SIG-M5 treated with dmso at 0.1 percent for 504 hours (cell line): Measurements from ENCODE around the gene POGLUT3.
A peak's percentile ranks its signal among the peaks of the same experiment; 100 is the strongest.

ENCODE experiments used
- DNase-seq: peaks from one replicate; lab custom pipeline; 2025; ENCODE audit not compliant: unreplicated experiment; lab: John Stamatoyannopoulos, UW

Gene POGLUT3, protein sequence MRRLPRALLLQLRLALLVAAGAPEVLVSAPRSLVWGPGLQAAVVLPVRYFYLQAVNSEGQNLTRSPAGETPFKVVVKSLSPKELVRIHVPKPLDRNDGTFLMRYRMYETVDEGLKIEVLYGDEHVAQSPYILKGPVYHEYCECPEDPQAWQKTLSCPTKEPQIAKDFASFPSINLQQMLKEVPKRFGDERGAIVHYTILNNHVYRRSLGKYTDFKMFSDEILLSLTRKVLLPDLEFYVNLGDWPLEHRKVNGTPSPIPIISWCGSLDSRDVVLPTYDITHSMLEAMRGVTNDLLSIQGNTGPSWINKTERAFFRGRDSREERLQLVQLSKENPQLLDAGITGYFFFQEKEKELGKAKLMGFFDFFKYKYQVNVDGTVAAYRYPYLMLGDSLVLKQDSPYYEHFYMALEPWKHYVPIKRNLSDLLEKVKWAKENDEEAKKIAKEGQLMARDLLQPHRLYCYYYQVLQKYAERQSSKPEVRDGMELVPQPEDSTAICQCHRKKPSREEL

DNA sequence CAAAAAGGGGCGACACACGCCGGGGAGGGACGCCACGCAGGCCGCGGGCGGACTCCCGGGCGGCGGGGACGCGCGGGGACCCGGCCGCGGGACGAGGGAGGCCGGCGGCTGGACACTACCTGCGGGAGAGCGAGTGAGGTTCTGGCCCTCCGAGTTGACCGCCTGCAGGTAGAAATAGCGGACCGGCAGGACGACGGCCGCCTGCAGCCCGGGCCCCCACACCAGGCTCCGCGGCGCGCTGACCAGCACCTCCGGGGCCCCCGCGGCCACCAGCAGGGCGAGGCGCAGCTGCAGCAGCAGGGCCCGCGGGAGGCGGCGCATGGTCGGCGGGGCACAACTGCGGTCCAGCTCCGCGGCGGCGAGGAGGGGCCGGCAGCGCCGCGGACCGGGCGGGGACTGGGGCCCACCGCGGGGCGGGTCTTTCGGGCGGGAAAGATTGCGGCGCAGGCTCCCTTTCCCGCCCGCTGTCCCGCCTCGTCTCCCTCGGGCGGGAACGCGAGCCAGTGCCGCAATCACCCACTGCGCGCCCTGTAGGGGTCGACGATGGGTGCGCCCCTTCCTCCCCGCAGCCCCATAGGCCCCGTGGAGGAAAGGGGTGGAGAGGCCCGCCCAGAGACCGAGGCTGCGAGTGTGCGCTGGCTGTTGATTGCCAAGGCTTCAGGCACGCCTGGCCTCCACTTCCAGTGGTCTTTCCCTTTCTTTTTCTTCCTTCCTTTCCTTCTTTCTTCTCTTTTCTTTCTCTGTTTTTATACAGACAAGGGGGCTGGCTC lies at the start of gene POGLUT3:
Gene POGLUT3 (minus strand): TSS at position 339 of the 770 bp plus-strand sequence. CDS start 18 bp downstream, at position 321.
- DNase-seq = peak; percentile 46

DNA sequence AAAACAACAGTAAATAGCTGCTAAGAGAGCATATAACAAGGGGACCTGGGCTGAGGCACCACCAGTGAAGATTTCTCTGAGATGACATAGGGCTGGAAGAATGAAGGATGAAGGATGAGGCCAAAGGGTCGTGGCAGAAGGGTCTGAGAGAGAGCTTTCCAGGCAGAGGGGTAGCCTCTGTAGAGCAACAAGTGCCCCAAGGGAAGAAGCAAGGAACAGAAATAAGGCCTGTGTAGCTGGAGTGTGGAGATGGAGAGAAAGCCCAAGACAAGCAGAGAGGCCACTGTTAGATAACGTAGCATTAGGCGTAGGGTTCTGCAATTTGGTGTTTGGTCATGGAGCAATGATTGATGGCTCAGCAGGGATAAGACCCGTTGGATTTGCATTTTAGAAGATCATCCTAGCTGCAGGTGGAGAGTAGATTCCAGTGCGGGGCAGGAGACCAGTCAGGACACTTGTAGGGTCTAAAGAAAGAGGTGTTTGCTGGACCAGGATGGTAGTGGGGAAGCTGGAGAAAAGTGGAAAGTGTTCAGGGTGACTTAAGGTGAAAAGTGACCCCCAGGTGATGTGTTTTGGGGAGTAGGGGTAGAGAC lies 47.8 kb upstream of the POGLUT3 start:
- no peak for DNase-seq

DNA sequence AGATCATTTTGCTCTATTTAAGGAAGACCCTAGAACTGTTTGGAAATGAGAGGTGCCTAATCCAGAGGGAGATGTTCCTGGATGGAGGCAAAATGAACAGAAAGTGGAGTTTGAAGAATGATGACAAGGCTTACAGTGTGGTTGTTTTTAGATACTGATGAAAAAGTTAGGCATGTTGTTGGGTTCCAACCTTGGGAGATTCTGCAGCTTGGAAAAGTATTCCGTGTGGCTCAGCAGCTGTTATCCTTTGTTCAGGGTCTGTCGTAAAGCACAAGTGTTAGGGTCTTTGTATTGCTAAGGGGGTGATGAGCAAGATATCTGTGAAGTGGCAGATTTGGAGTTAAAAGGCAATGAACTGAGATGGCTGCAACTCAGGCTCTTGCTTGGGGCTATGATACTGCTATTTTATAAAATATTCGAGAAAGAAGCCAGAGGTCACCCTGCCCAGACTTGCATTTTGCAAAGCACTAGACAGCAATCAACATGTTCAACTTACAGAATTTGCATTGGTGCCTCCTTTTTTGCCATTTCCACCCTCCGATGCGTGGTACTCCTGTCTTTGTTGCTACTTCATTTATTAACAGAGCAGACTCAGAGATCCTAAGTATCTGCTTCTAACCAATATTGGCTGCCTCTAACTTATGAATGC lies 45.3 kb upstream of the POGLUT3 start:
- no peak for DNase-seq

DNA sequence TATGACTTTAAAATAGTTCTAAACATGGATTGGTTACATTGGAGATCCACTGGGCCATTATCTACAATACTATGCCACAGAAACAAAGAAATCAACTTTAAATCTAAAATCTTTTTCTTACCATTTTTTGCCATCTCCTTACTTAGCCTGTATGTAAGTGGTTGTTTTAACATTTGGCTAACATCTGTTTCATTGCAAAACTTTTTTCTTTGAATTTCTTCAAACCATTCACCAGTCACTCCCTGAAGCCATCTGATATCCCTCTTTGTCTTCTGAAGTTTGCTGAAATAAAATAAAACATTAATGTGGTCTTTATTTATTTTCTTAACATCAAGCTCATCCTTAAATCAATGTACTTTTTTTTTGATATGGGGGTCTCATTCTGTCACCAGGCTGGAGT lies 43.3 kb upstream of the POGLUT3 start:
- DNase-seq = no peak

DNA sequence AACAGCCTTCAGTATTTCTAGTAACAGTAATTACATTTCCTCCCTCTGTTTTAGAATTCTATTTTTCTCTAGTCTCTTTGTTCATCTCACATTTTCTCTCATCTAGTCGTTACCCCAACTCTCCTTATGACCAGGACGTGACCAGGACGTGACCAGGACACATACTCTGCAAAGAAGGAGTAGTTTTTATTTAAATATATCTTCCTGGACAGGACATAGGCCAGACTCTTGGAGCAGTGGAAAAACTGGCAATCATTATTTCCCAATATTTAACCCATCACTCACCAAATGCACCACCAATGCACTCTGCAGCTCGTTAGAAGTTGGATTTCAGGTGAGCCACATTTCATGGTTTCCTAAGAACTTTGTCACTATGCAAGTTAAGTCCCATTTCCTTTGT lies 40.3 kb upstream of the POGLUT3 start:
- DNase-seq = no peak

DNA sequence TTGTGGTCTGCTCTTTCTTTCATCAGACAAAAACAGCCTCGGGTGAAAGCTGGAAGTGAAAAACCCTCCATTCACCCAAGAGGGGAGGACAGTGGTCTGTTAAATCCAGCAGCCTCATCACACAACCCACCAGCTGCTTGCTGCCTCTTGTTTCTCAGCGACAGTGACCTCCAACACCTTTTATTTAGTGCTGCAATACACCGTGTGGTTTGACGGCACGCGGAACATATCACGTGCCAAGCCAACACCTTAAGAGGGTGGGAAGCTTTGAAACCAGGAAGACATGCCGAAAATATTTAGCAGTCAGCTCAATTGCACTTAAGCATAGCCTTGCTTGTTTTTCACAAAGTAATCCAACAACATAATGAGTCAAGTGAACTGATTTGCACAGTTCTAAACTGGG lies 39.8 kb upstream of the POGLUT3 start:
- no peak for DNase-seq

DNA sequence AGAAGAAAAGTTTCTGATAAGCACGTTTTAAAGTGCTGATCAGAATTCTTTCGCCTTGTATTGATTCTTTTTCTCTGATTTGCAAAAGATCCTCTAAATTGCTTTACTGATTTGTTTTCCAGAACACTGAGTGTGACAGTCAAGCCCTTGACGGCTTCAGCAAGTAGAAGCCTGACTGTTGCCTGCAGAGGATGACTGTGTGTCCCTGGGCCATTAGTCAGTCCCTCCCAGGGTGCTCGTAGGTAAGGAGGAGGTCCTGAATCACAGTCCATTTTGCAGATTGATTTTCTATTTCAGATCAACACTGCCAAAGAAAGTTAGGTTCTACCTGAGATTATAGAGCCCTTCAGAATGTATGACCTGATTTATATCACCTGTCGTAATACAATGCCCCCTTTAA lies 38.6 kb upstream of the POGLUT3 start:
- DNase-seq = no peak

DNA sequence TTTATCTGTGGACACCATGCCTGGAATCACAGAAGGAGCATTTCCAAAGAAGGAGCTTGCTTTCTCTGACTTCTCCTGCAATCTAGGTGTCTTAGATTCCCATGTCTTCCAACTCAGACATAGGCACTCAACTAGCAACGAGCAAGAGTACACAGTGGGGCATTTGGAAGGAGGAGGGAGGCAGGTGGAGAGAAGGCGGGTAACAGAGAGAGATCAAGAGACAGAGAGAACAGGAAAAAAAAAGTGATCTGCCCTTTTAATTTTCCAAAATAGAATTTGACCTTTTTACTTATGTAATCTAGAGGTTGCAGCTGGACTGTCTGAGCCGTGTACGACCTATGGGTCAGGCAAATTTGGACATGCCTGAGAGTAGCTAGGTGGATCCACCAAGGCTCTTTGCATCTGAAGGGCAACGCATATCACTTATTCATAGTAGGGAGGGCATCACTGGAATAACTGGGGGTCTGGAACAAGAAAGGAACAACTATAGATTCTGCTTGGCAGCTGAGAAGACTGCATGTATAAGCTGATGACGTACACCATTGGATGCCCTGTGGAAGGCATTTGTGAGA lies 37.3 kb upstream of the POGLUT3 start:
- DNase-seq = no peak

DNA sequence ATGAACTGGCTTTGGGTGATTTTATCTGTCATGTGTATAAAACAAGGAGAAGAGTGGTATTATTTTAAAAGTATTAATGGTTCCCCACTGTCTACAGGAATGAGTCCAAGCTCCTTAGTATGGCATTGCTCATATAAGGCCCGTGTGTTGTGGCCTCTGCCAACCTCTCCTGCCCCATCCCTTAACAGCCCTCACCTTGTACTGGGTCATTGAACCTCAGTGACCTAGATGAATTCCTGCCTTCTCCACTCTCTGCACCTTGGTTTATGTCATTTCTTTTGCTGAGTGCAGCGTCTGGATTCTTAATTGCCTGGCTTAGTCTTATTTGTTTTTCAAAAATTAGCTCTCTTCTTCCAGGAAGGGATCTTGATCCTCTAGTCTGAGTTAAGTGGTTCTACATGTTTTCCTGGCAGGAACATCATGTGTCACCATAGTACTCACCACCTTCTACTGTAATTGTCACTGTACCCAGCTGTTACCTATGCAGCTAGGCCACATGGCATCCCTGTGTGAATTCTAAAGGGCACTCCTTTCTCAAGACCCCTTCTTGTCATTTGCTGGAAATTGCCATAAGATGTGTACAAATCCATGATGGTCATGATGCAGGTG lies 36.2 kb upstream of the POGLUT3 start:
- no peak for DNase-seq

DNA sequence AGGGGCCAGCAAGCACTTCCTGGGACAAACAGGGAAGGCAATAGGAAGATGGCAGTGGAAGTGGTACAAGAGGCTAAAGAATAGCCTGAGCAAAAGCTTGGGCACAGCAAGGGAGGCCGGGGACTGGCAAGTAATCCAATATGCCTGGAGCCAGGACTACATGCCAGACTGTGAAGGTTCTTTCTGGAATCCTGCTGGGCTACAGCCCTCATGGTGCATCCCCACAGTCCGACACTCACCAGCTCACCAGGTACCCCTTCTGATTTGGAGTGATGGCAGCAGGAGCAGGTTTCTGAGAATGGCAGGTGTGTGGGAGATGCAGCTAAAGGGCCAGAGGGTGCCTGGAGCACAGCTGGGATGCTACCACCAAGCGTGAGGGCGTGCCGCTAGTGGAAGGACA lies 32.2 kb upstream of the POGLUT3 start:
- no peak for DNase-seq

DNA sequence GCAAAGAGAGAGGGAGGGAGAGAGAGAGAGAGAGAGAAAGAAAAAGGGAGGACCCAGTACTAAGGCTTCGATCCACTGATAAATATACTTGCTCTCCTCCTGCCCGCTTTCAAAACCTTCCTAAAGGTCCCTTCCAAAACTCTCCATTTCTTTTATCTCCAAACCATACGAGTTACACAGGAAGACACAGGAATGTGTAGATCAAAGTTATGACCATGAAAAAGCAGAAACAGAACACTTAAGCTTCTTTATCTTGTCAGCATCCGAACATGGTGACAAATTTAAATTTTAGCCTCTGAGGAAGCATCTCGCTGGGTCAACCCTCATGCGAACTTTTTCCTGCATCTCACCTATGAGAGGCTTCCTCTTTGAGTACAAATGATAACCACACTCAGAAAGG lies 29.2 kb upstream of the POGLUT3 start:
- no peak for DNase-seq

DNA sequence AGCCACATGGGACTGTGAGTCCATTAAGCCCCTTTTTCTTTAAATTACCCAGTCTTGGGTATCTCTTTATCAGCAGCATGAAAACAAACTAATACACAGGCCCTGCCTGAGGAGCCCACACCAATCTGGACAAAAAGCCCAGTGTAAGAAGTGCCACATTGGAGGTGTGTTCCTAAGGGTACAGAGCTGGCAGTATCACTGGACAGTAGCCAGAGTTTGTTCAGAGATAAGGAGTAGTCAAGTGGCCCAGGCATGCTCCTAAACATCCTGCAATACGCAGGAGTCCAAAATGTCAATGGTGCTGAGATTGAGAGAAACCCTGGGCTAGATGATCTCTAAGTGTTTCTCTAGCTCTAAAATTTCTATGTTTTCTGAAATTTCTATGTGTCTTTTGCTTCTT lies 27.0 kb upstream of the POGLUT3 start:
- DNase-seq = no peak

DNA sequence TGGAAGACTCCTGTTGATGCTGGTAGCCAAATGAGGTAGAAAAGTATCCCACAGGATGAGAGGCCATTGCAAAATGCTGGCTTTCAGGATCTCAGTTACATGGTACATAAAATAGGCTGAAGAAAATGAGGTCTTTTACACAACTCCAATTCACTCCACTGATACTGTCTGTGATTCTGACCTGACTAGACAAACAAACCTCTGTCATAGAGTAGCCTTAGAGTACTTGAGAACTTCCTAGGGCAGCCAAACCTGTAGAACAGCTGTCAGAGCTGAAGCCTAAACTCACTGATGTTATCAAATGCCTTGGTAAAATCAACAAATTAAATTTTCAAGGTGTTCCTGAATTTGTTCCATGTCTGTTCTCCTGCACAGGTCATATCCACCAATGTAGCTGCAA lies 26.2 kb upstream of the POGLUT3 start:
- DNase-seq = peak; percentile 42

DNA sequence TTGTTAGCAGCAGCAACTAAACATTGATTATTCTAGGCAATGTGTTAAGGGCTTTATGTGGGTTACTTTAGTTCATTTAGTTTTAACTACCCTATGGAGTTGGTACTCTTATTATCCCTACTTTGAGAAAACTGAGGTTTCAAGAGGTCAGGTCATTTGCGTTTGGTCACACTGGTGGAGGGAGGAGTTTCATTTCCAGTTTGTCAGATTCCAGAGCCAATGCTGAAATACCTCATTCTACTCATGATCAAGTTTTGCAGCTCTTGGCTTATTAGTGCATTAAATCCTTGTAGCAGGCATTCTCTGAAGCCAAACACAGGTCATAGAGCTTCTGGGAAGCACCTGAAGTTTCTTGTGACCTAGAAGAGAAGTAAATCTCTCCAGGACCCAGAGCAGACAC lies 24.1 kb upstream of the POGLUT3 start:
- no peak for DNase-seq

DNA sequence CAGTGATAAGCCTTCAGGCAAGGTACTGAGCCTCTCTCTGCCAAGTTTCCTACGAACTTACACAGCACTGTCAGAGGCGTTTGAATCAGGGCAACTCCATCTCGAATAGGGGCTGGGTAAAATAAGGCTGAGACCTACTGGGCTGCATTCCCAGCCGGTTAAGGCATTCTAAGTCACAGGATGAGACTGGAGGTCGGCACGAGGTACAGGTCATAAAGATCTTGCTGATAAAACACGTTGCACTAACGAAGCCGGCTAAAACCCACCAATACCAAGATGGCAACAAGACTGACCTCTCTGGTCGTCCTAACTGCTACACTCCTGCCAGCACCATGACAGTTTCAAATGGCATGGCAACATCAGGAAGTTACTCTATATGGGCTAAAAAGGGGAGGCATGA lies 20.4 kb upstream of the POGLUT3 start:
- no peak for DNase-seq

DNA sequence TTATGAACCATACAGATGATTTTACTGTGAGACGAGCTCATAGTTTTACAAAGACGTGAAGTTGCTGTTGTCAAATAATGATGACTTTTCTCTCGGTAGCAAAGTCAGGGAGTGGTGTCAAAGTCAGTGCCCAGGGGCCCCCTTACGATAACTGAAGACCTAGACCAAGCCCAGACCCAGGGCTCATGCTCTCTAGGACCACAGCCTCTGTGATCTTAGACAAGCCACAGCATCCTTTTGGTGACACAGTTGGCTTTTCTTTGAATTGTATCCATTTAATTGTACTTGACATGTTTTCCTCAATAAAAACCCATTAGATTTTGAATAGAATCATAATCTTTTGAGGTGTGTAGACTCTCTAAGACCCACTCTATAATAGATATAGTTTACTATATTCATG lies 17.9 kb upstream of the POGLUT3 start:
- DNase-seq = no peak

DNA sequence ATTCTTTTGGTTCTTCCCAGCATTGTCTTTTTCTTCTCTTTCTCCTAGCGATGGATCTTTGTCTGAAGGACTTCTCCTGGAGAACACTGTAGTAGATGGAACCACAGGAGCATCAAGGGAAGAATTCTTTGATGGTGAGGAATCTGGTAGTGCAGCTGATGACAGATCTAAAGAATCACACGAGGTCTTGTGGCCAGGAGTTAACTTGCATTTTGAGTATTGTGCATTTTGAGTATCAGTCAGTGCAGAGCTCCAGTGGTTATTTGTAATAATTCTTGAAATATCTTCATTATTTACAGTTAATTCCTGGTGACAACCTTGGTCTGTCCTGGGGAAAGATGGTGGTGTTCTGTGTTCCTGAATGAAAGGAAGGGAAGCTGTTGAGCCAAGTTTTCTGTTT lies 14.5 kb upstream of the POGLUT3 start:
- DNase-seq = no peak

DNA sequence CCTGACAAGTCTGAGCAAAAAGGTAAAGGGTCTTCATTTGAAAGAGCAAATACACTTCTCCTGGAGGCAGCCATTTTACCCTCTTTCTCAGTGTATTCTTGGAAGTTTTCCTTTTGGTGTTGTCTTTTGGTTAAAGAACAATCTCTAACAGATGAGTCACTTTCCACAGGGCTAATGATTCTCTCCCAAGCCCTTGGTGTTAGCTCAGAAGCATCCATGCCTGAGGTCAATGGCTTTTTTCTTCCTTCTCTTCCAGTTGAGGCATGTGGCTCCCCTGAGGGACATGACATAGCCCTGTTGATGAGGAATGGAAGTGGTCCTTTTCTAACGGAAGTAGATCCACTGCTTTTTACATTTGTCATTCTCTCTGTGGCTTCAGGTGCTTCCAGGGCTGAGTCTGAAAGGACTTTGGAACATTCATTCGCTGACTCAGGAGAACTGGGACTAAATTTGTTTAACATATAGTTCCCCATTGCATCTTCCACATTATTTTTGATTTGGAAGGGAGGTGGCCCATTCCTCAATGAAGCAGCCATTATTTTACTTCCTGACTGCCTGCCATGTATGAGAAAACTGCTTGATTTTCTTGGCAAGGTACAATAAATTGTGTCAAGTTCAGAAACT lies 13.8 kb upstream of the POGLUT3 start:
- no peak for DNase-seq

DNA sequence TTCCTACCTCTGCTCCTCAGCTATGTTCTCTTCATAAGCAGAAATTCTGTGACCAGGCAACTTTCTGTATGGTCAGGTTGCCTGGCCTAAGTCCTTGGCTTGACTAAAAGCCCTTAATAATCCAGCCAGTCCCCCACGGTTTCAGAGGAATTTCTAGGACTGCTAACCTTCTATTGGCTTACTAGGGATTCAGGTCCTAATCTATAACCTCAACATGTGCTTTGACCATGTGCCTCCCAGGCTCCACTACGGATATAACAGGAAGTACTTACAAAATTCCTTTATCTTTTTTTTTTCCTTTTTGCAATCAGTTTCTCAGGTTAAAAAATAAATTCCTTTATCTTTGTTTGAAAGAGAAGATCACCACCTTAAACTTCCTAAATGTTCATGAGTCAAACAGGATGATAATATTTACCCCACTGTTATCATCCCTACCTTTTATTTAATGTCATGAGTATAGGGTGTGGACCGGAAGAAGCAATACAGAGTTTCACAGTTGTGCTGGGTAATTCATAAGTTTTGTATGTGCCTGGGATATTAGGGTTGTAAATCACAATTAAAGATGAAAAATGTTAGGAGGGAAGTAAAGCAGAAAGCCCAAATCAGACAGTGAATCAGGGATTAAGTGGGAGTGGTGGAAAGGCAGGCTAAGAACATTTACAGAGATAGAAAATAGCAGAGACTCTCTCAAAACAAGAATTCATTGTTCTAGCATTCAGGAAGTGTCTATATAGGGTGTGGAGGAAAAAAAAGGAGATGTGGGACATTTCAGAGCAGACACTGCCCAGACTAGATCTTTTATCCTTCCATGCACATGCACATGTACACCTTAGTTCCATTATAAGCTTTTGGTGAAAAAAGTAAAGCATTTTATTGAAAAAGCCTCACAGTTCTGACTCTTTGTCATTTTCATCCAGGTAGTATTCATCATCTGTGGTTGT lies 10.7 kb upstream of the POGLUT3 start:
- no peak for DNase-seq
